Upper lobe of left lung (tissue), 6 donors: ENCODE results near the gene IL18. TPM values are rescaled to one million over a fixed set of nuclear protein-coding genes. Genes with fewer than 3 reads are reported as not detected.
A peak's percentile ranks its signal among the peaks of the same experiment; 100 is the strongest.
"Not testable (repeated sequence)": the region's sequence is repeated elsewhere in the genome, so short reads cannot be mapped to it uniquely, and the experiment has no call there.

ENCODE experiments used
- ATAC-seq, 2 donors: fragments of 200-7000 bp; cut with Tn5 transposase; one replicate each; pipeline ENCODE4 v1.9.1; 2022; ENCODE audit warnings: mild to moderate bottlenecking in 2 of 2, moderate library complexity in 2 of 2; ENCODE audit not compliant: low FRiP score in 2 of 2
- DNase-seq, 2 donors: peaks; one replicate each; pipeline ENCODE4 v3.0.0-alpha.2; 2019 to 2020
- H3K27ac ChIP-seq, 4 donors: fragments of 200-600 bp; sonication (generic); one replicate each; pipeline ENCODE4 v1.5.1; 2016 to 2019
- H3K27me3 ChIP-seq, 4 donors: fragments of 200-600 bp; sonication (generic); one replicate each; pipeline ENCODE4 v1.5.1; 2017 to 2019
- H3K36me3 ChIP-seq, 4 donors: fragments of 200-600 bp; sonication (generic); one replicate each; pipeline ENCODE4 v1.5.1; 2016 to 2019
- H3K4me1 ChIP-seq, 4 donors: fragments of 200-600 bp; sonication (generic); one replicate each; pipeline ENCODE4 v1.5.1; 2018 to 2019
- H3K4me3 ChIP-seq, 4 donors: fragments of 200-600 bp; sonication (generic); one replicate each; pipeline ENCODE4 v1.5.1; 2017 to 2019; ENCODE audit warnings: mild to moderate bottlenecking in 2 of 4, moderate library complexity in 1 of 4
- H3K9me3 ChIP-seq, 4 donors: fragments of 200-600 bp; sonication (generic); one replicate each; pipeline ENCODE4 v1.5.1; 2018 to 2019
- CTCF ChIP-seq, 6 experiments: fragments of 450-650 bp in 4 of 6; fragments of 200-600 bp in 2 of 6; sonication (generic) in 2 of 6; IDR thresholded peaks; one replicate each; pipeline ENCODE4 v1.5.1; 2016 to 2019; ENCODE audit warnings: antibody characterized with exemption in 6 of 6
- EP300 ChIP-seq, 4 donors: sonication (generic); formaldehyde crosslinking; IDR thresholded peaks; one replicate each; pipeline ENCODE4 v1.5.1; 2017; ENCODE audit warnings: antibody characterized with exemption in 4 of 4, control low read depth in 2 of 4
- POLR2A ChIP-seq, 4 donors: fragments of 450-650 bp; IDR thresholded peaks; one replicate each; pipeline ENCODE4 v1.5.1; 2016 to 2017; ENCODE audit warnings: antibody characterized with exemption in 4 of 4, mild to moderate bottlenecking in 2 of 4
- POLR2AphosphoS5 ChIP-seq, 2 donors: sonication (generic); formaldehyde crosslinking; IDR thresholded peaks; one replicate each; pipeline ENCODE4 v1.5.1; 2017; ENCODE audit warnings: antibody characterized with exemption in 2 of 2
- WGBS, 2 donors: methylation state at CpG; one replicate each; pipeline ENCODE4 v1.1.5; 2017 to 2018; 5-methylcytosine and 5-hydroxymethylcytosine counted together
- total RNA-seq, 6 donors: library from RNA; depleted of rRNA in 4 of 6; stranded (reverse); fragments of >200 nt in 4 of 6; gene quantifications; one replicate each; pipeline versions ENCODE4 v1.1.0 to v1.2.1, GENCODE V29; 2016 to 2021
- donor health status: DM: no; HTN: no; CAD: no; lungs with moderate emphysema.
- donor health status: DM: no; HTN: yes; CAD: no; lungs with severe emphysema.

IL18 gene
- total RNA-seq, 6 donors from 2014 or later: 37.1 to 75.4 (median 46.8) TPM

GRCh38 chr11:112210890-112211289 lies 47.0 kb upstream of the IL18 start:
- H3K27ac ChIP-seq: no peak overlapping the region
- H3K27me3 ChIP-seq: no peaks in the 10 kb centered on the region
- TF ChIP-seq POLR2A (IDR thresholded peaks at IDR 0.05) (no peak), EP300 (IDR thresholded peaks at IDR 0.05) (no peak), CTCF (IDR thresholded peaks at IDR 0.05) (no peak), POLR2AphosphoS5 (IDR thresholded peaks at IDR 0.05) (no peak)
- WGBS, 2 donors: 63 to 74% methylated on average over 1 of the region's 1 CpG
- no peaks in the 10 kb centered on the region for H3K4me1 ChIP-seq
- DNase-seq: no peak
- H3K4me3 ChIP-seq: no peak overlapping the region
- H3K9me3 ChIP-seq: no peaks in the 10 kb centered on the region
- no peaks in the 10 kb centered on the region for H3K36me3 ChIP-seq
- ATAC-seq: no peak

- no peak for ATAC-seq
- no peak for TF ChIP-seq POLR2A (IDR thresholded peaks at IDR 0.05)
- TF ChIP-seq POLR2AphosphoS5 (IDR thresholded peaks at IDR 0.05): no peak
- TF ChIP-seq CTCF (IDR thresholded peaks at IDR 0.05): no peak
- no peak for TF ChIP-seq EP300 (IDR thresholded peaks at IDR 0.05)
- no peaks in the 10 kb centered on the region for H3K4me1 ChIP-seq
- no peaks in the 10 kb centered on the region for H3K9me3 ChIP-seq
- no peaks in the 10 kb centered on the region for H3K27me3 ChIP-seq
- H3K4me3 ChIP-seq: no peak overlapping the region
- DNase-seq: peak in 1 of 2 donors; percentile 82
- WGBS, 2 donors: 87 to 95% methylated on average over 14 to 23 of the region's 23 CpGs
- H3K36me3 ChIP-seq: no peaks in the 10 kb centered on the region
- H3K27ac ChIP-seq: no peak overlapping the region
These were observed 42.2 kb upstream of the IL18 start for GRCh38 chr11:112206071-112206470.

GRCh38 chr11:112200252-112200651 lies 36.4 kb upstream of the IL18 start:
- Histone ChIP-seq H3K27ac (no peak overlapping the region), H3K36me3 (no peaks in the 10 kb centered on the region), H3K27me3 (no peaks in the 10 kb centered on the region), H3K9me3 (no peaks in the 10 kb centered on the region), H3K4me1 (no peaks in the 10 kb centered on the region), H3K4me3 (no peak overlapping the region)
- no peak for TF ChIP-seq CTCF (IDR thresholded peaks at IDR 0.05)
- TF ChIP-seq POLR2AphosphoS5 (IDR thresholded peaks at IDR 0.05): no peak
- no peak for TF ChIP-seq EP300 (IDR thresholded peaks at IDR 0.05)
- no peak for TF ChIP-seq POLR2A (IDR thresholded peaks at IDR 0.05)
- ATAC-seq: no peak
- no peak for DNase-seq
- 24 to 25% methylated on average over 2 of the region's 2 CpGs for WGBS, 2 donors

GRCh38 chr11:112199101-112199500 lies 35.2 kb upstream of the IL18 start:
- H3K27me3 ChIP-seq, H3K36me3 ChIP-seq, H3K4me1 ChIP-seq, ATAC-seq, H3K9me3 ChIP-seq, H3K4me3 ChIP-seq, H3K27ac ChIP-seq, DNase-seq: not testable (repeated sequence)
- 82% methylated on average over 4 of the region's 4 CpGs for WGBS, 2 donors

- WGBS, 2 donors: 95 to 100% methylated on average over 2 of the region's 2 CpGs
- Histone ChIP-seq H3K27ac (no peak overlapping the region), H3K4me1 (no peaks in the 10 kb centered on the region), H3K36me3 (no peaks in the 10 kb centered on the region), H3K27me3 (no peaks in the 10 kb centered on the region), H3K4me3 (no peak overlapping the region), H3K9me3 (no peaks in the 10 kb centered on the region)
- TF ChIP-seq EP300 (IDR thresholded peaks at IDR 0.05) (no peak), POLR2AphosphoS5 (IDR thresholded peaks at IDR 0.05) (no peak)
- ATAC-seq (no peak), DNase-seq (no peak)
These were observed 32.7 kb upstream of the IL18 start for GRCh38 chr11:112196519-112197087.

GRCh38 chr11:112195951-112196351 lies 32.1 kb upstream of the IL18 start:
- Histone ChIP-seq H3K27ac (no peak overlapping the region), H3K27me3 (no peaks in the 10 kb centered on the region), H3K4me1 (no peaks in the 10 kb centered on the region), H3K4me3 (no peak overlapping the region), H3K9me3 (no peaks in the 10 kb centered on the region), H3K36me3 (no peaks in the 10 kb centered on the region)
- ATAC-seq: peak in 1 of 2 donors; percentile 82
- DNase-seq: no peak
- TF ChIP-seq POLR2A (IDR thresholded peaks at IDR 0.05) (no peak), CTCF (IDR thresholded peaks at IDR 0.05) (no peak), EP300 (IDR thresholded peaks at IDR 0.05) (no peak), POLR2AphosphoS5 (IDR thresholded peaks at IDR 0.05) (no peak)
- 26 to 34% methylated on average over 2 of the region's 2 CpGs for WGBS, 2 donors

- peak in 1 of 2 donors; percentile 65 for ATAC-seq
- H3K36me3 ChIP-seq, H3K27me3 ChIP-seq, DNase-seq, H3K4me3 ChIP-seq, H3K27ac ChIP-seq, H3K4me1 ChIP-seq, H3K9me3 ChIP-seq: not testable (repeated sequence)
- 72 to 82% methylated on average over 11 of the region's 11 CpGs for WGBS, 2 donors
These were observed 31.2 kb upstream of the IL18 start for GRCh38 chr11:112195113-112195512.
